ENCODE results near the gene ATP2B2.
"Not testable (repeated sequence)": the region's sequence is repeated elsewhere in the genome, so short reads cannot be mapped to it uniquely, and the experiment has no call there.

The ATP2B2 gene

GRCh38 chr3:10547841-10548783 is 42.7 kb upstream of the ATP2B2 start:
- Histone ChIP-seq H3K27ac (ENCODE audit: poor library complexity, severe bottlenecking) (no peak overlapping the region), H3K36me3 (ENCODE audit: low read depth) (no peaks in the 10 kb centered on the region), H3K4me1 (ENCODE audit: insufficient read depth, poor library complexity, severe bottlenecking) (peaks cover 10% of the 10 kb centered on the region), H3K9me3 (ENCODE audit: severe bottlenecking) (no peaks in the 10 kb centered on the region), H3K4me3 (ENCODE audit: severe bottlenecking) (no peak overlapping the region), H3K27me3 (ENCODE audit: insufficient read depth, poor library complexity, severe bottlenecking) (no peaks in the 10 kb centered on the region)
- no peak for ATAC-seq (ENCODE audit: low read depth)
- no peak for DNase-seq (ENCODE audit: low spot score)
- no peak for TF ChIP-seq CTCF (IDR thresholded peaks at IDR 0.05; ENCODE audit: poor library complexity, severe bottlenecking)

GRCh38 chr3:10547413-10547812 is 42.0 kb upstream of the ATP2B2 start:
- no peak for ATAC-seq (ENCODE audit: low read depth)
- Histone ChIP-seq H3K4me1 (ENCODE audit: insufficient read depth, poor library complexity, severe bottlenecking) (peaks cover 10% of the 10 kb centered on the region), H3K4me3 (ENCODE audit: severe bottlenecking) (no peak overlapping the region), H3K27me3 (ENCODE audit: insufficient read depth, poor library complexity, severe bottlenecking) (no peaks in the 10 kb centered on the region), H3K27ac (ENCODE audit: poor library complexity, severe bottlenecking) (no peak overlapping the region), H3K36me3 (ENCODE audit: low read depth) (no peaks in the 10 kb centered on the region), H3K9me3 (ENCODE audit: severe bottlenecking) (no peaks in the 10 kb centered on the region)
- no peak for DNase-seq (ENCODE audit: low spot score)
- TF ChIP-seq CTCF (IDR thresholded peaks at IDR 0.05; ENCODE audit: poor library complexity, severe bottlenecking): no peak

- ATAC-seq (ENCODE audit: low read depth): no peak
- H3K27me3 ChIP-seq (ENCODE audit: insufficient read depth, poor library complexity, severe bottlenecking): no peaks in the 10 kb centered on the region
Observed at GRCh38 chr3:10546820-10547263, 41.5 kb upstream of the ATP2B2 start.

GRCh38 chr3:10546181-10546624 is 40.8 kb upstream of the ATP2B2 start:
- TF ChIP-seq CTCF (IDR thresholded peaks at IDR 0.05; ENCODE audit: poor library complexity, severe bottlenecking): no peak
- Histone ChIP-seq H3K4me3 (ENCODE audit: severe bottlenecking) (no peak overlapping the region), H3K27me3 (ENCODE audit: insufficient read depth, poor library complexity, severe bottlenecking) (no peaks in the 10 kb centered on the region), H3K9me3 (ENCODE audit: severe bottlenecking) (no peaks in the 10 kb centered on the region), H3K27ac (ENCODE audit: poor library complexity, severe bottlenecking) (no peak overlapping the region), H3K4me1 (ENCODE audit: insufficient read depth, poor library complexity, severe bottlenecking) (no peaks in the 10 kb centered on the region), H3K36me3 (ENCODE audit: low read depth) (no peaks in the 10 kb centered on the region)
- ATAC-seq (ENCODE audit: low read depth) (no peak), DNase-seq (ENCODE audit: low spot score) (no peak)

More at GRCh38 chr3:10546820-10547263, 41.5 kb upstream of the ATP2B2 start:
- no peak for TF ChIP-seq CTCF (IDR thresholded peaks at IDR 0.05; ENCODE audit: poor library complexity, severe bottlenecking)
- Histone ChIP-seq H3K4me3 (ENCODE audit: severe bottlenecking) (no peak overlapping the region), H3K4me1 (ENCODE audit: insufficient read depth, poor library complexity, severe bottlenecking) (peaks cover 5% of the 10 kb centered on the region), H3K27ac (ENCODE audit: poor library complexity, severe bottlenecking) (no peak overlapping the region), H3K9me3 (ENCODE audit: severe bottlenecking) (no peaks in the 10 kb centered on the region), H3K36me3 (ENCODE audit: low read depth) (no peaks in the 10 kb centered on the region)
- DNase-seq (ENCODE audit: low spot score): no peak

GRCh38 chr3:10542518-10542917 is 37.1 kb upstream of the ATP2B2 start:
- Histone ChIP-seq H3K27me3 (ENCODE audit: insufficient read depth, poor library complexity, severe bottlenecking) (no peaks in the 10 kb centered on the region), H3K4me1 (ENCODE audit: insufficient read depth, poor library complexity, severe bottlenecking) (no peaks in the 10 kb centered on the region), H3K27ac (ENCODE audit: poor library complexity, severe bottlenecking) (no peak overlapping the region), H3K9me3 (ENCODE audit: severe bottlenecking) (no peaks in the 10 kb centered on the region), H3K4me3 (ENCODE audit: severe bottlenecking) (no peak overlapping the region), H3K36me3 (ENCODE audit: low read depth) (no peaks in the 10 kb centered on the region)
- no peak for DNase-seq (ENCODE audit: low spot score)
- no peak for ATAC-seq (ENCODE audit: low read depth)
- no peak for TF ChIP-seq CTCF (IDR thresholded peaks at IDR 0.05; ENCODE audit: poor library complexity, severe bottlenecking)

- not testable (repeated sequence) for H3K36me3 ChIP-seq (ENCODE audit: low read depth); H3K27me3 ChIP-seq (ENCODE audit: insufficient read depth, poor library complexity, severe bottlenecking); H3K4me3 ChIP-seq (ENCODE audit: severe bottlenecking)
Observed at GRCh38 chr3:10540347-10540746, 35.0 kb upstream of the ATP2B2 start.

More at GRCh38 chr3:10540347-10540746, 35.0 kb upstream of the ATP2B2 start:
- not testable (repeated sequence) for ATAC-seq (ENCODE audit: low read depth); H3K27ac ChIP-seq (ENCODE audit: poor library complexity, severe bottlenecking); H3K4me1 ChIP-seq (ENCODE audit: insufficient read depth, poor library complexity, severe bottlenecking); H3K9me3 ChIP-seq (ENCODE audit: severe bottlenecking); DNase-seq (ENCODE audit: low spot score)

Measured in RWPE2 (cell line).